ENCODE measurements around the gene RASGRP3. TPM values are rescaled to one million over a fixed set of nuclear protein-coding genes. Genes with fewer than 3 reads are reported as not detected.

Gene RASGRP3
- polyA plus RNA-seq, 1 of the 3 experiments (the other 2 are of a cell fraction) = 72.5 TPM

DNA sequence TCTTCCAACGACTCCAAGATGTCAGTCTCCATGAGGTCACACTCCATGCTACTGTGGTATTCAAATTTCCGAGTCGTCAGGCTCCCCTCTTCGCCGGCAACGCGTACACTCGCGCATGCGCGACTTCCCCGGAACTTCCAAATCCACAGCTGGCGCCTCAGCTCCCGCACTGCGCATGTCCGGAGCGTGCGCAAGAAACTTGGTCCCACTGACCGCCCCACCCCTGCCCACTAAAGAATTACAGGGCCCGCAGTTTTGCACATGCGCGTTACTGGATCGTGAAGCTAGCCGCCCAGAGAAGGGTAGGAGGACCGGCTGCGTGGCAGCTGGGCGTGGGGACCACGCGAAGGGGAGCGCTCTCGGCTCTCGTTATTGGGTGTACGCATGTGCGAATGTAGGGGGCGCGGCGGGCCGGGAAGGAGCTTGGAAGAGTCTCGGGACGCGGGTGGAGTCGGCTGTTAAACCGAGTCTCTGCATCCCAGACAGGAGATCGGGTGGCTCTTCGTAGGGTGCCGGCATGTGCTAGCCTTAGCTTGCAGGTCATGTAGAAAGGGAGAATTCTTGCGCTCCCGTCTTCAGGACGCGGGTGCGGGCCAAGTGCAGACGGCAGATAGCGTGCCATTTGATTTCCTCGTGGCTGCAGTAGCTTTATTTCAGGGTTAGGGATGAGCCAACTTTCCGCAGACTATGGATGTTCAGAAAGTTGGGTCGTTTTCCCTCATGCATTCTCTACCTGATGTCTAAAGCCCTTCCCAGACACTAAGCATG is 122.9 kb downstream of the RASGRP3 start, which contains the start of gene FAM98A:
TSS of gene FAM98A (minus strand) at position 125 of the 768 bp plus-strand sequence. CDS start at position 47, 78 bp downstream.
- Histone ChIP-seq H3K27ac (ENCODE audit: low read depth in 2 of 2, low read length in 1 of 2) (peak within 1 kb of the TSS; percentile 72 to 79), H3K4me1 (ENCODE audit: control insufficient read depth in 1 of 2, insufficient read depth in 2 of 2, low read depth in 1 of 2, low read length in 1 of 2) (peaks cover 0 to 15% of the 10 kb centered on the region in 2 experiments; a peak in 2 of 4 replicates), H2AFZ (ENCODE audit: low read depth) (peak within 1 kb of the TSS; percentile 91), H3K9me3 (no peaks in the 10 kb centered on the region), H3K9ac (peak within 1 kb of the TSS; percentile 70), H3K4me2 (peak within 1 kb of the TSS; percentile 78), H3K79me2 (ENCODE audit: insufficient read depth) (peaks cover 42% of the 10 kb centered on the region), H3K36me3 (replicated peaks in 1 of 2; ENCODE audit: control insufficient read depth in 1 of 2, insufficient read depth in 2 of 2, low read length in 1 of 2) (peaks cover 9 to 12% of the 10 kb centered on the region in 2 experiments), H3K27me3 (ENCODE audit: insufficient read depth) (no peaks in the 10 kb centered on the region), H3K4me3 (ENCODE audit: low read depth in 2 of 2, low read length in 1 of 2) (peak within 1 kb of the TSS; percentile 92 to 95), H3K9me2 (no peaks in the 10 kb centered on the region), H4K20me1 (ENCODE audit: insufficient read depth) (no peaks in the 10 kb centered on the region), H3F3A (replicated peaks; ENCODE audit: insufficient read depth) (peaks cover 3% of the 10 kb centered on the region)
- CTCF ChIA-PET = interaction anchor here (0.6 to 3.2 kb wide), 4 partner anchors 11 to 25 kb away, joined by 3 to 21 read pairs (median 4); no protein-coding TSS in a partner anchor
- WGBS (ENCODE audit: low lambda C conversion rate) = 0% methylated on average over 44 of the region's 56 CpGs
- DNase-seq = peak; percentile 98
- POLR2A ChIA-PET = interaction anchor here (0.6 kb wide), 1 partner anchor 266 kb away, joined by 3 read pairs; no protein-coding TSS in a partner anchor
- no peak for TF ChIP-seq RAD21 (IDR thresholded peaks at IDR 0.05; ENCODE audit: low read length)
- peak; percentile 86 for TF ChIP-seq POLR2AphosphoS5 (IDR thresholded peaks at IDR 0.05; ENCODE audit: low read depth, low read length)
- peak; percentile 69 for TF ChIP-seq ELF1 (IDR thresholded peaks at IDR 0.05)
- TF ChIP-seq, protein P1, sequence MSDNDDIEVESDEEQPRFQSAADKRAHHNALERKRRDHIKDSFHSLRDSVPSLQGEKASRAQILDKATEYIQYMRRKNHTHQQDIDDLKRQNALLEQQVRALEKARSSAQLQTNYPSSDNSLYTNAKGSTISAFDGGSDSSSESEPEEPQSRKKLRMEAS (IDR thresholded peaks at IDR 0.05; ENCODE audit: low read depth) = peak; percentile 93
- no peak for TF ChIP-seq IRF3 (IDR thresholded peaks at IDR 0.05; ENCODE audit: low read depth, low read length)
- TF ChIP-seq FOXM1 (IDR thresholded peaks at IDR 0.05; ENCODE audit: low read depth) = no peak
- TF ChIP-seq ZBTB33 (IDR thresholded peaks at IDR 0.05; ENCODE audit: borderline replicate concordance, low read depth) = no peak
- TF ChIP-seq FOXJ3 (CRISPR knock-in tag; IDR thresholded peaks at IDR 0.05) = no peak
- peak; percentile 48; the same call in 1 of the 2 replicates for TF ChIP-seq TAF1 (IDR thresholded peaks at IDR 0.05; ENCODE audit: borderline replicate concordance, low read depth, low read length)
- no peak for TF ChIP-seq USF1 (IDR thresholded peaks at IDR 0.05; ENCODE audit: borderline replicate concordance, low read depth)
- peak; percentile 35; the same call in 1 of the 2 replicates for TF ChIP-seq GABPA (IDR thresholded peaks at IDR 0.05; ENCODE audit: low read depth)
- no peak for TF ChIP-seq EZH2phosphoT487 (IDR thresholded peaks at IDR 0.05; ENCODE audit: borderline replicate concordance, low read depth)
- TF ChIP-seq TCF12 (IDR thresholded peaks at IDR 0.05) = peak; percentile 52; the same call in 1 of the 2 replicates
- TF ChIP-seq RXRA (IDR thresholded peaks at IDR 0.05; ENCODE audit: borderline replicate concordance, low read depth) = no peak
- no peak for TF ChIP-seq JUND (IDR thresholded peaks at IDR 0.05)
- 0 out of 2 replicates have a peak, but pooled peaks have one; percentile 18 for TF ChIP-seq YY1 (IDR thresholded peaks at IDR 0.05; ENCODE audit: low read depth)
- peak; percentile 100 for TF ChIP-seq NRF1 (IDR thresholded peaks at IDR 0.05; ENCODE audit: low read depth, low read length)
- no peak for TF ChIP-seq SMC3 (IDR thresholded peaks at IDR 0.05; ENCODE audit: low read depth, low read length)
- TF ChIP-seq NFIC (IDR thresholded peaks at IDR 0.05; ENCODE audit: borderline replicate concordance) = no peak
- TF ChIP-seq FOSL2 (IDR thresholded peaks at IDR 0.05; ENCODE audit: borderline replicate concordance, low read depth) = no peak
- TF ChIP-seq MEF2A (IDR thresholded peaks at IDR 0.05; ENCODE audit: borderline replicate concordance, low read depth) = no peak
- TF ChIP-seq SIN3A (IDR thresholded peaks at IDR 0.05; ENCODE audit: borderline replicate concordance, low read depth, low read length) = peak; percentile 32; the same call in 1 of the 2 replicates
- TF ChIP-seq TEAD4 (IDR thresholded peaks at IDR 0.05; ENCODE audit: borderline replicate concordance, insufficient read depth) = no peak
- TF ChIP-seq EP300 (IDR thresholded peaks at IDR 0.05; ENCODE audit: borderline replicate concordance in 1 of 2, low read depth in 1 of 2, low read length in 1 of 2) = no peak
- no peak for TF ChIP-seq GATA2 (CRISPR knock-in tag; IDR thresholded peaks at IDR 0.05)
- TF ChIP-seq USF2 (IDR thresholded peaks at IDR 0.05; ENCODE audit: borderline replicate concordance, low read depth, low read length) = no peak
- no peak; the same call in 1 of the 2 replicates for TF ChIP-seq RCOR1 (IDR thresholded peaks at IDR 0.05; ENCODE audit: low read length)

Data from SK-N-SH (cell line).